ENCODE measurements around the gene MATN1. TPM values are rescaled to one million over a fixed set of nuclear protein-coding genes. Genes with fewer than 3 reads are reported as not detected.

The MATN1 gene
- total and polyA plus RNA-seq, 2 of the 4 experiments (the other 2 are of a cell fraction), result 0.27 TPM; not detected in 1

GRCh38 chr1:30731109-30731805 is 7.9 kb upstream of the MATN1 start:
- 81% methylated on average over 6 of the region's 10 CpGs; no CpG with 5 or more reads in 1 of the 2 experiments for WGBS, 2 experiments (ENCODE audit: extremely low coverage in 2 of 2, insufficient read length in 1 of 2)
- Histone ChIP-seq H3K4me1 (ENCODE audit: control insufficient read depth, insufficient read depth, low read length) (peaks cover 8% of the 10 kb centered on the region; the same call in 1 of the 2 replicates), H2BK15ac (ENCODE audit: low read depth, low read length) (no peak overlapping the region), H3K23ac (ENCODE audit: low read depth, low read length) (no peak overlapping the region), H3K14ac (replicated peaks; ENCODE audit: low read depth, low read length) (no peak overlapping the region), H4K91ac (ENCODE audit: insufficient read depth, low read depth, low read length) (no peak overlapping the region), H2AFZ (replicated peaks; ENCODE audit: low read length, poor library complexity) (no peak overlapping the region), H3K4ac (ENCODE audit: low read depth, low read length) (no peak overlapping the region), H3K27ac (ENCODE audit: insufficient read depth, low read length) (no peak overlapping the region), H2BK5ac (ENCODE audit: low read depth, low read length, poor library complexity, severe bottlenecking) (no peak overlapping the region), H3K9ac (ENCODE audit: low read depth, low read length) (no peak overlapping the region), H3K9me1 (ENCODE audit: insufficient read depth, low read length) (no peaks in the 10 kb centered on the region), H4K8ac (ENCODE audit: low read depth in 2 of 2, low read length in 2 of 2) (no peak overlapping the region), H3K79me1 (ENCODE audit: low read depth in 1 of 2, low read length in 2 of 2) (no peaks in the 10 kb centered on the region), H3K27me3 (ENCODE audit: control insufficient read depth, insufficient read depth, low read length) (peaks cover 14% of the 10 kb centered on the region; the same call in 1 of the 2 replicates), H2AK5ac (ENCODE audit: low read depth, low read length) (no peak overlapping the region), H4K20me1 (ENCODE audit: insufficient read depth, low read length) (no peaks in the 10 kb centered on the region), H2BK120ac (ENCODE audit: low read depth, low read length) (no peak overlapping the region), H3K9me3 (ENCODE audit: control insufficient read depth, insufficient read depth, low read length) (no peaks in the 10 kb centered on the region), H4K5ac (ENCODE audit: low read depth, low read length) (no peak overlapping the region), H3K18ac (ENCODE audit: low read depth, low read length) (no peak overlapping the region), H3K36me3 (ENCODE audit: control insufficient read depth, insufficient read depth, low read length) (no peaks in the 10 kb centered on the region), H2BK20ac (ENCODE audit: low read depth, low read length) (no peak overlapping the region), H2AK9ac (replicated peaks; ENCODE audit: low read depth, low read length, poor library complexity) (no peak overlapping the region), H3K56ac (ENCODE audit: extremely low read depth, insufficient read depth, low read length) (no peak overlapping the region), H3K4me3 (ENCODE audit: insufficient read depth, low read depth, low read length) (no peak overlapping the region), H3K4me2 (ENCODE audit: low read depth, low read length) (no peak overlapping the region)
- BruUV-seq (replicated peaks), result no TSS peak
- in situ Hi-C loops (cut with MboI; ENCODE audit: low sequenced_read_pairs) (no loop called here), intact Hi-C loops (cut with micrococcal nuclease) (no loop called here), dilution Hi-C loops (cut with HindIII; ENCODE audit: low sequenced_read_pairs, unreplicated experiment) (no loop called here)
- ChIA-PET CTCF (interaction anchor here (0.6 kb wide), 1 partner anchor 1575 kb away, joined by 6 read pairs; no protein-coding TSS in a partner anchor), POLR2A (ENCODE audit: unreplicated experiment) (no interaction called here)
- ATAC-seq (ENCODE audit: low read depth) (no peak), DNase-seq (no peak)
- TF ChIP-seq NFE2L2 (IDR thresholded peaks at IDR 0.05; ENCODE audit: low read depth, low read length) (no peak), RAD21 (IDR thresholded peaks at IDR 0.05; ENCODE audit: low read length) (no peak), POLR2A (IDR thresholded peaks at IDR 0.05; ENCODE audit: low read depth, low read length) (no peak), FOS (IDR thresholded peaks at IDR 0.05; ENCODE audit: low read depth, low read length) (no peak), MAZ (IDR thresholded peaks at IDR 0.05; ENCODE audit: borderline replicate concordance, low read depth, low read length) (no peak), BHLHE40 (IDR thresholded peaks at IDR 0.05; ENCODE audit: low read depth, low read length) (no peak), CTCF (conservative IDR thresholded peaks at IDR 0.05; ENCODE audit: low read depth, low read length) (no peak), SMC3 (IDR thresholded peaks at IDR 0.05; ENCODE audit: low read depth, low read length) (no peak), USF2 (IDR thresholded peaks at IDR 0.05; ENCODE audit: low read depth, low read length) (no peak), RCOR1 (IDR thresholded peaks at IDR 0.05; ENCODE audit: insufficient replicate concordance, low read length) (no peak), CHD1 (IDR thresholded peaks at IDR 0.05; ENCODE audit: low read depth, low read length) (no peak)
- TF ChIP-seq, protein P1, sequence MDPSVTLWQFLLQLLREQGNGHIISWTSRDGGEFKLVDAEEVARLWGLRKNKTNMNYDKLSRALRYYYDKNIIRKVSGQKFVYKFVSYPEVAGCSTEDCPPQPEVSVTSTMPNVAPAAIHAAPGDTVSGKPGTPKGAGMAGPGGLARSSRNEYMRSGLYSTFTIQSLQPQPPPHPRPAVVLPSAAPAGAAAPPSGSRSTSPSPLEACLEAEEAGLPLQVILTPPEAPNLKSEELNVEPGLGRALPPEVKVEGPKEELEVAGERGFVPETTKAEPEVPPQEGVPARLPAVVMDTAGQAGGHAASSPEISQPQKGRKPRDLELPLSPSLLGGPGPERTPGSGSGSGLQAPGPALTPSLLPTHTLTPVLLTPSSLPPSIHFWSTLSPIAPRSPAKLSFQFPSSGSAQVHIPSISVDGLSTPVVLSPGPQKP (IDR thresholded peaks at IDR 0.05; ENCODE audit: borderline replicate concordance, low read depth, low read length), result no peak

Data from IMR-90 (cell line).